ENCODE measurements around the gene TEX9.
A peak's percentile ranks its signal among the peaks of the same experiment; 100 is the strongest.
"Not testable (repeated sequence)": the region's sequence is repeated elsewhere in the genome, so short reads cannot be mapped to it uniquely, and the experiment has no call there.

TEX9 gene

GRCh38 chr15:56365075-56365711 lies at the start of gene TEX9:
Gene TEX9, plus strand, starts transcription at chr15:56365426. Its CDS starts 25 bp downstream, at chr15:56365451.
- peak; percentile 49 for DNase-seq

DNA sequence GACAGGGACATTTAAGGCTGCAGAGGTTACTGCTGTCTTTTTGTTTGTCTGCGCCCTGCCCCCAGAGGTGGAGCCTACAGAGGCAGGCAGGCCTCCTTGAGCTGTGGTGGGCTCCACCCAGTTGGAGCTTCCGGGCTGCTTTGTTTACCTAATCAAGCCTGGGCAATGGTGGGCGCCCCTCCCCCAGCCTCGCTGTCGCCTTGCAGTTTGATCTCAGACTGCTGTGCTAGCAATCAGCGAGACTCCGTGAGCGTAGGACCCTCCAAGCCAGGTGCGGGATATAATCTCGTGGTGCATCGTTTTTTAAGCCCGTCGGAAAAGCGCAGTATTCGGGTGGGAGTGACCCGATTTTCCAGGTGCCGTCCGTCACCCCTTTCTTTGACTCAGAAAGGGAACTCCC lies 48.7 kb upstream of the TEX9 start:
- not testable (repeated sequence) for DNase-seq

DNA sequence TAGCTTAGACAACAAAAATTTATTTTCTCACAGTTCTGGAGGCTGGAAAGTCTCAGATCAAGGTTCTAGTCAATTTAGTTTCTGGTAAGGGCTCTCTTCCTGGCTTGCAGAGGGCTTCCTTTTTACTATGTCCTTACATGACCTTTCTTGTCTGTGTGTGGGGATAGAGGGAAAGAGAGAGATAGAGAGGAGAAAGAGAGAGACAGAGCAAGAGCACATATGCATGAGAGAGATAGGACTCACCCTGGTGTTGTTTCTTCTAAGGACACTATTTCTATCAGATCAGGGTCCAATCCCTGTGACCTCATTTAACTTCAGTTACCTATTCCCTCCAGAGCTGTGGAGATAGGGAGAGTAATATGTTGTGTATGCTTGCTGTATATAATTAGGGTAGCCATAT lies 44.9 kb upstream of the TEX9 start:
- DNase-seq = no peak

GRCh38 chr15:56320861-56321260 lies 44.4 kb upstream of the TEX9 start:
- no peak for DNase-seq

DNA sequence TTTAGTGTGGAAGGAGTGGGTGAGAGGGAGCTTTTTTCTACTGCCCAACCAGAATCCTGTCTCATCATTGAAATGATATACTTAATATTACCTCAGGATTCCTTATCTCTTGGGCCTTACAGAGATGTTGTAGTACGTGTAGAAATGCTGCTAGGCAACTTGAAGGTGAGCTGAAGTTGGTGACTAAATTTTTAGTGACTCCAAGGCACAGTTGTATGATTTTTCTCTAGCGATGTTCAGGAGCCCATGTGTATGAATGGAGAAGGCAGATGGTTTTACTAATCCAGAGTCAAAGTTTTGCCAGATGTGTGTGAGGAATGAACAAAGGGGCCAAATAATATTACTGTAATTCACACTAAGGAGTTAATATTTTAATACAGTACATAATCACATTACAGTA lies 42.8 kb upstream of the TEX9 start:
- DNase-seq = no peak

DNA sequence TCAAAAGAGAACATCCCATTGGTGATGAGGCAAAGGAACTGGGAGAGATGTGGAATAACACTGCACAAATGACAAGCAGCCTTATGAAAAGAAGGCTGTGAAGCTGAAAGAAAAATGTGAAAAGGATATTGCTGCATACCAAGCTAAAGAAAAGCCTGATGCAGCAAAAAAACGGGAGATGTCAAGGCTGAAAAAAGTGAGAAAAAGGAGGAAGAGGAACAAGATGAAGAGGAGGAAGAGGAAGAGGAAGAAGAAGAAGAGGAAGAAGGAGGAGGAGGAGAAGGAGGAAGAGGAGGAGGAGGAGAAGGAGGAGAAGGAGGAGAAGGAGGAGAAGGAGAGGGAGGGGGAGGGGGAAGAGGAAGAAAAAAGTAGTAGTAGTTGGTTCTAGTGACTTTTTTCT lies 41.8 kb upstream of the TEX9 start:
- no peak for DNase-seq

- no peak for DNase-seq
These were observed 40.0 kb upstream of the TEX9 start for GRCh38 chr15:56325186-56325585.

DNA sequence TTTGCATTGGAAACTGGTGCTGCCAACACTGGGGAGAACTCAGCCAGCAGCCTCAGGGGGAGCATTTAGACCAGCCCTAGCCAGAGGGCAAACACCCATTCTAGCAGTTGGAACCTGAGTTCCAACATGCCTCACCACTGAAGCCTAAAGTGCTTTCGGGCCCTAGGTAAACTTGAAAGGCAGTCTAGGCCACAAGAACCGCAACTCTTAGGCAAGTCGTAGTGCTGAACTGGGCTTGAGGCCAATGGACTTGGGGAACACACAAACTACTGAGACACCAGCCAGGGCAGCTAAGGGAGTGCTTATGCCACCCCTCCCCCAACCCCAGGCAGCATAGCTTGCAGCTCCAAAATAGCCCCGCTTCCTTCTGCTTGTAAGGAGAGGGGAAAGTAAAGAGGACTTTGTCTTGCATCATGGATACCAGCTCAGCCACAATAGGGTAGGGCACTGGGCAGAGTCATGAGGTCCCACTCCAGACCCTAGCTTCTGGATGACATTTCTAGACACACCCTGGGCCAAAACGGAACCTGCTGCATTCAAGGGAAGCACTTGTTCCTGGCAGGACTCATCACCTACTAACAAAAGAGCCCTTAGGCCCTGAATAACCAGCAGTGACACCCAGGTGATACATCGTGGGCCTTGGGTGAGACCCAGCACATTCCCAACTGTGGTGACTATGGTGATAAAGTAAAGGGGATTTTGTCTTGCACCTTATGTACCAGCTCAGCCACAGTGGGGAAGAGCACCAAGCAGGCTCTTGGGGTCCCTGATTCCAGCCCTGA lies 37.3 kb upstream of the TEX9 start:
- DNase-seq = no peak

DNA sequence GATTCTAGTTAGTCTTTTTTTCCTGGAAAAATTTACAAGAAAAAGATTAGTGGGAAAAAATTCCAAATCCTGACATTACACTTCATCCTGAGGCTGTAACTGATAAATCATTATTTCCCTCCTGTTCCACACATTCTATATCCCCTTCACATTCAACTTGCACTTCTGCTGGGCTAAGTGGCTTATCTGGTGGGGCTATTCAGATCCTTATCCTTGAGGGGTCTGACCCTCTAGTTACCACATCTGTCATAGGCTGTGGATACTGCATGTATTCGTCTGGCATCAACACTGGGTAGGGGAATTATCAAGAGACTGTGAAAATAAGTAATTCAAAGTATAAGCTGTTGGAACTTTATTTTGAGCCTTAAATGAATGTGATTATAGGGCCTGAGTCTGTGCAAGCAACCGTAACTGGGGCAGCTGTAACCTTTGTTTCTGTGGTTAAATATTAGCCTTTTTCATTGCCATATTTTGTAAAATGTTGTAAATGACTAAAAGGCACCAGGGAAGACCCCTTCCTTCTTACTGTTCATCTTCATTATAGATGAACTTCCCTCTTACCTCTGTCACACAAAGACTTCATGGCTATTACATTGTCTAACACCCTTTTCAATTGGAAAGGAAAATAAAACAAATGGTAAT lies 28.0 kb upstream of the TEX9 start:
- no peak for DNase-seq

DNA sequence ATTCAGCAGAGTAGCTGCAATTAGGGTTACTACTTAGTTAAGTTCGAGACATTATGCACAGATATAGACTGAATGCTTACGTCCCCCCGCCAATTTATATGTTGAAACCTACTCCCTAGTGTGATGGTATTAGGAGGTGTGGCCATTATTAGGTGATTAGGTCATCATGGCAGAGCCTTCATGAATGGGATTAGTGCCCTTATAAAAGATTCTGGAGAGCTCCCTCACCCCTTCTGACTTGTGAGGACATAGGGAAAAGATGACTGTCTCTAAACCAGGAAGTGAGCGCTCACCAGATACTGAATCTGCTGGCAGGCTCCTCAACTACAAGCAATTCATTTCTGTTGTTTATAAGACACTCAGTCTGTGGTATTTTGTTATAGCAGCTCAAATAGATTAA lies 25.6 kb upstream of the TEX9 start:
- no peak for DNase-seq

GRCh38 chr15:56341201-56341600 lies 24.0 kb upstream of the TEX9 start:
- DNase-seq = no peak

GRCh38 chr15:56342653-56343052 lies 22.6 kb upstream of the TEX9 start:
- no peak for DNase-seq

DNA sequence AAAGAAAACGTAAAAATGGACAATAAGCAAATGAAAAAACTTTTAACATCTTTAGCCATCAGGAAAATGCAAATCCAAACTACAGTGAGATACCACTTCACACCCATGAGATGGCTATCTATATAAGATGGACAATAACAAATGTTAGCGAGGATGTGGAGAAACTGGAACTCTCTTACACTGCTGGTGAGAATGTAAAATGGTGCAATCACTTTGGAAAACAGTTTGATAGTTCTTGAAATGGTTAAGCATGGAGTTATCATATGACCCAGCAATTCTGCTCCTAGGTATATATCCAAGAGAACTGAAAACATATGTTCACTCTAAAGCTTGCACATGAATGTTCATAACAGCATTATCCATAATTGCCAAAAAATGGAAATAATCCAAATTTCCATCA lies 21.3 kb upstream of the TEX9 start:
- DNase-seq = no peak

DNA sequence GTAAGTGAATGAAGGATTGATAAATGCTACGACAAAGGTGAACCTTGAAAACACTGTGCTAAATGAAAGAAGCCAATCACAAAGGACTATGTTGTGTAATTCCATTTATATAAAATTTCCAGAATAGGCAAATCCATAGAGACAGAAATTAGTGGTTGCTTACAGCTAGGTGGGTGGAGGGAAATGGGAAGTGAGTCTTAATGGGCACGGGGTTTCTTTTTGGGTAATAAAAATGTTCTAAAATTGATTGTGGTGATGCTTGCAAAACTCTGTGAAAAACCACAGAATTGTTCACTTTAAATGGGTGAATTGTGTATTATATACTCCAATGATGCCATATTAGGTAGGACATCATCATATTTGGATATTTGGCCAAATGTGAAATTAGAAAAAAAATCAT lies 20.9 kb upstream of the TEX9 start:
- DNase-seq = no peak

GRCh38 chr15:56346414-56346813 lies 18.8 kb upstream of the TEX9 start:
- no peak for DNase-seq

DNA sequence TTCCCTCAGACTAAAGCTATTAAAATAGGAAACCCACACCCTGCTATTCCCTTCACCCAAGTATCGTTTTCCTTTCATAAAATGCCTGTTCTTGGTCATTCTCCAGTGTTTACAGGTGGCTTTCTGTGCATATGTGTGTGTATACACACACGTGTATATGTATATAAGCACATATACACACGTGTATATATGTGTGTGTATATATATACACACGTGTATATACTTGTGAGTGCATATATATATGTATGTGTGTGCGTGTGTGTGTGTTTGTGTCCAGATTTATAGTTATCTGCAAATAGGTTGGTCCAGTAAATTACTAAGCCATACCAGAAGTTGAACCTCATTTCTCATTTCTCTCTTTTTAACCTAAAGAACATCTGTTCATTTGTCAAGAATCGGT lies 15.7 kb upstream of the TEX9 start:
- no peak for DNase-seq

DNA sequence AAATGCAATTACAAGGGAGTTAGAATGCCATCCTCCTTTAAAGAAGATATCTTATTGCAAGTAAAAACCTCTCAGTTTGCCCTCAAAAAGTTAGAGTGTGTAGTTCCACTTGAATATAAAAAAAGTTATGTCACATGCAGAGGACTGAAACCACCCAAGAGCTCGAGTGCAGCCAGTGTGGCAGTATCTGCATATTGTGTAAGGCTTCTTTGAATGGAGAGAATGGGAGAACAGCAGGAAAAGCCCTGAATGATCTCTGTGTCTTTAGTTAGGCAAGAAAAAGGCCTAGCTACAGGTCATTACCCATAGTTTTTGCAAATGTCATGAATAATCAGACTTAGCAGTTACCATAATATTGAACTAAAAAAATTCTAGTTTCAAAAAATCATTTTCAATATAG lies 13.9 kb upstream of the TEX9 start:
- DNase-seq = no peak

DNA sequence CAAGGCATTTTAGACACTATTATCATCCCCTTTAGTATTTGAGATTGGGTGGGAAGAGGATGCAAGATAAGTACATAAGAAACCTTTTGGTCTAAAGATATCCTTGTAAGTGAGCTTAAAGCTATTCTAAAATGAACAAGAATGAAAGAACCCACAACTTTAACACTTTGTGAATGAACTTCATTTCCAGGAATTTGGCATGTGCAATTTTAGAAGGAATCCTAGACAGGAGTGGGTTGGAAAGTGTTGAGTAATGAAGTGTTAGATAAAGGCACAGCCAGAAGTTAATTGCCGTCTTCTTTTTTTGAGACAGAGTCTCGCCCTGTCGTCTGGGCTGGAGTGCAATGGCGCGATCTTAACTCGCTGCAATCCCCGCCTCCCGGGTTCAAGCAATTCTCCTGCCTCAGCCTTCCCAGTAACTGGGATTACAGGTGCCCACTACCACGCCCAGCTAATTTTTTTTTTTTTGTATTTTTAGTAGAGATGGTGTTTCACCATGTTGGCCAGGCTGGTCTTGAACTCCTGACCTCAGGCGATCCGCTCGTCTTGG lies 13.2 kb upstream of the TEX9 start:
- DNase-seq = no peak

DNA sequence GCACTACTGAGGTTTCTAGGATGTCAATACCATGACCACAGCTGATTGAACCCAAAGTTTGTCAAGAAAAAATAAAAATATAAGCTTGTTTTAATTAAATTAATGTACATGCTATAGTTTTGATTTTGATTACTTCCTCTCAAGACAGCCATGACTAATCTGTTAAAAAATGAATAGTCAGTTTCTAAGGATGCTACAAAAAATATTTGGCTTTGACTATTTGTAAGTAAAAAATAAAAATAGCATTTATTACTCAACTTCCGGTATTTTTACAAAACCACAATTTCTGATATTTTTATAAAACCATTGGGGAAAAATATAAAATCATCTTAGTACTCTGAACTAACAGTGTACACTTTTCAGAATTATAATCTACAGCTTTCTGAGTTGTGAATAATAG lies 12.1 kb upstream of the TEX9 start:
- DNase-seq = no peak

DNA sequence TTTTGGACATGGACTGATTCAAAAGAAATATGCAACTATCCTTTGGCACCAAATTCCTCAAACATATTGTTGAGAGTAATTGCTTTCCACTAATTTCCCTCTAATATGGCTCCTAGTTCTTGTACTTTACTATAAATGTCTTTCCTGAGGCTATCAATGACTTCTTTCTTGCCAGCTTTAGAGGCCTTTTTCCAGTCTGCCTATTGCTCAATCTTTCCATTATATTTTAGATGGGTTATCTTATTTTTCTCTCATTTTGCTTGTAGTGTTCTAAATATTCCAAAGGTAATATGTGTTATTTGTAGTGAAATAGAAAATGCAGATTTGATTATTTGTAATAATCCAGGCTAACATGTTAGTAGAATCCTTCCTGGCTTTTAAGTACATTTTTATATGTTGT lies 11.5 kb upstream of the TEX9 start:
- no peak for DNase-seq

DNA sequence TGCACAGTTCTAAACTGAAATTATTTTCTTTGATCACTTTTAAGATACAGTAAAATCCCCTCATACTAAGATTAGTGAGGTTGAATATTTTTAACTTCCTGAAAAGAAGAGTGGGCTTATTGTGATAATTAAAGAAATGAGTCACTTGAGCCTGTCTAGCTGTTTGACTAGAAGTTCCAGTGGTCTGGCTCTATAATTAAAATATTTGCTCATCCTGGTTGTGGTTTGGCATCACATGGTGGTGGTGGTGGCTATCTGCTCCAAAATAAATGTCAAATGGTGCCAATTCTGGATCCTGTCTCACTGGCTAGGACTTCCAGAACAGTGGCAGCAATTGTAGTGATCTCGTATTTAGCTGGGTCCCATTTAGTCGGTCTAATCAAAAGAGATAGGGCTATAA lies 8.6 kb upstream of the TEX9 start:
- DNase-seq = no peak

DNA sequence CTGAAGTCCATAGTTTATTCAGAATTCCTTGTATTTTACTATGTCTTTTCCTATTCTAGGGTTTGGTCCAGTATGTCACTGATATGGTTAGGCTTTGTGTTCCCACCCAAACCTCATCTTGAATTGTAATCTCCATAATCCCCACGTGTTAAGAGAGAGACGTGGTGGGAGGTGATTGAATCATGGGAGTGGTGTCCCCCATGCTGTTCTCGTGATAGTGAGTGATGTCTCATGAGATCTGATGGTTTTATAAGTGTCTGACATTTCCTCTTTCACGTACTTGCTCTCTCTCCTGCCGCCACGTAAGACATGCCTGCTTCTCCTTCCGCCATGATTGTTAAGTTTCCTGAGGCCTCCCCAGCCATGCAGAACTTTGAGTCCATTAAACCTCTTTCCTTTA lies 6.6 kb upstream of the TEX9 start:
- DNase-seq = no peak

DNA sequence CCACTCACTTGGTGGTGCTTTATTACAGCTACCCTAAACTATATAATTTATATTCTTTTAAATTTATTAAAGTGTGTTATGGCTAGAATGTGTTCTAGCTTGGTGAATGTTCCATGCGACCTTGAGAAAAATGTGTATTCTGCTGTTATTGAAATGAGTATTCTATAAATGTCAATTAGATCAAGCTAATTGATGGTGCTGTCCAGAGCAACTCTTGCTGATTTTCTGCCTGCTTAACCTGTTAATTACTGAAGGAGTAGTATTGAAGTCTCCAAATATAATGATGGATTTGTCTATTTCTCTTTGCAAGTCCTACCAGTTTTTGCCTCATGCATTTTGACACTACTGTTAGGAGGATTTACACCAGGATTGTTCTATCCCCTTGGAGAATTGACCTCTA lies 3.2 kb upstream of the TEX9 start:
- DNase-seq = no peak

- DNase-seq = no peak
These were observed 985 bp downstream of the TEX9 start for GRCh38 chr15:56366211-56366610.

All from NCI-H2107 (cell line).